ENCODE measurements around the gene LGALS9C. TPM values are rescaled to one million over a fixed set of nuclear protein-coding genes. Genes with fewer than 3 reads are reported as not detected.
A peak's percentile ranks its signal among the peaks of the same experiment; 100 is the strongest.
"Not testable (repeated sequence)": the region's sequence is repeated elsewhere in the genome, so short reads cannot be mapped to it uniquely, and the experiment has no call there.

The LGALS9C gene
- polyA plus RNA-seq (2011; rRNA removed): 0.15 TPM in 1 of 2 replicates, not detected in the other
- not detected in 2 replicates for polyA minus RNA-seq (2011; rRNA and poly(A)+ RNA removed)

- DNase-seq (ENCODE audit: low read depth); CTCF ChIA-PET: not testable (repeated sequence)
Observed at GRCh38 chr17:18476508-18477308, at the start of gene LGALS9C. Gene LGALS9C, plus strand, starts transcription at chr17:18476789. Its CDS starts 66 bp downstream, at chr17:18476855.

GRCh38 chr17:18432206-18432605 lies 44.4 kb upstream of the LGALS9C start:
- CTCF ChIA-PET; DNase-seq (ENCODE audit: low read depth); H3K27me3 ChIP-seq (ENCODE audit: control insufficient read depth, insufficient read depth, low read length); POLR2A ChIA-PET; H3K36me3 ChIP-seq (ENCODE audit: control insufficient read depth, insufficient read depth, low read length); H3K4me3 ChIP-seq (ENCODE audit: low read depth, low read length): not testable (repeated sequence)

More at GRCh38 chr17:18476508-18477308, at the start of gene LGALS9C:
- H3K27me3 ChIP-seq (ENCODE audit: control insufficient read depth, insufficient read depth, low read length); H3K36me3 ChIP-seq (ENCODE audit: control insufficient read depth, insufficient read depth, low read length); POLR2A ChIA-PET; H3K4me3 ChIP-seq (ENCODE audit: low read depth, low read length): not testable (repeated sequence)

GRCh38 chr17:18439465-18439870 lies 37.1 kb upstream of the LGALS9C start:
- H3K27me3 ChIP-seq (ENCODE audit: control insufficient read depth, insufficient read depth, low read length); H3K36me3 ChIP-seq (ENCODE audit: control insufficient read depth, insufficient read depth, low read length); CTCF ChIA-PET; H3K4me3 ChIP-seq (ENCODE audit: low read depth, low read length); POLR2A ChIA-PET; DNase-seq (ENCODE audit: low read depth): not testable (repeated sequence)

- POLR2A ChIA-PET; DNase-seq (ENCODE audit: low read depth); H3K36me3 ChIP-seq (ENCODE audit: control insufficient read depth, insufficient read depth, low read length); H3K27me3 ChIP-seq (ENCODE audit: control insufficient read depth, insufficient read depth, low read length); CTCF ChIA-PET; H3K4me3 ChIP-seq (ENCODE audit: low read depth, low read length): not testable (repeated sequence)
- peak; percentile 24; the same call in 1 of the 2 replicates for TF ChIP-seq CTCF (IDR thresholded peaks at IDR 0.05; ENCODE audit: insufficient read depth, low read depth, low read length)
Observed at GRCh38 chr17:18442093-18442492, 34.5 kb upstream of the LGALS9C start.

- POLR2A ChIA-PET; DNase-seq (ENCODE audit: low read depth); H3K27me3 ChIP-seq (ENCODE audit: control insufficient read depth, insufficient read depth, low read length); H3K36me3 ChIP-seq (ENCODE audit: control insufficient read depth, insufficient read depth, low read length); H3K4me3 ChIP-seq (ENCODE audit: low read depth, low read length); CTCF ChIA-PET: not testable (repeated sequence)
Observed at GRCh38 chr17:18442532-18442931, 34.1 kb upstream of the LGALS9C start.

GRCh38 chr17:18447476-18448205 lies 28.9 kb upstream of the LGALS9C start:
- POLR2A ChIA-PET; H3K4me3 ChIP-seq (ENCODE audit: low read depth, low read length); H3K36me3 ChIP-seq (ENCODE audit: control insufficient read depth, insufficient read depth, low read length); H3K27me3 ChIP-seq (ENCODE audit: control insufficient read depth, insufficient read depth, low read length); DNase-seq (ENCODE audit: low read depth); CTCF ChIA-PET: not testable (repeated sequence)

GRCh38 chr17:18448311-18448710 lies 28.3 kb upstream of the LGALS9C start:
- CTCF ChIA-PET; H3K4me3 ChIP-seq (ENCODE audit: low read depth, low read length); POLR2A ChIA-PET; H3K36me3 ChIP-seq (ENCODE audit: control insufficient read depth, insufficient read depth, low read length); H3K27me3 ChIP-seq (ENCODE audit: control insufficient read depth, insufficient read depth, low read length); DNase-seq (ENCODE audit: low read depth): not testable (repeated sequence)

- CTCF ChIA-PET: not testable (repeated sequence)
Observed at GRCh38 chr17:18449833-18450232, 26.8 kb upstream of the LGALS9C start.

GRCh38 chr17:18450998-18451397 lies 25.6 kb upstream of the LGALS9C start:
- DNase-seq (ENCODE audit: low read depth); CTCF ChIA-PET; POLR2A ChIA-PET: not testable (repeated sequence)

More at GRCh38 chr17:18449833-18450232, 26.8 kb upstream of the LGALS9C start:
- DNase-seq (ENCODE audit: low read depth); H3K4me3 ChIP-seq (ENCODE audit: low read depth, low read length); H3K36me3 ChIP-seq (ENCODE audit: control insufficient read depth, insufficient read depth, low read length); POLR2A ChIA-PET; H3K27me3 ChIP-seq (ENCODE audit: control insufficient read depth, insufficient read depth, low read length): not testable (repeated sequence)

GRCh38 chr17:18451969-18452368 lies 24.6 kb upstream of the LGALS9C start:
- CTCF ChIA-PET; H3K27me3 ChIP-seq (ENCODE audit: control insufficient read depth, insufficient read depth, low read length); DNase-seq (ENCODE audit: low read depth): not testable (repeated sequence)

More at GRCh38 chr17:18450998-18451397, 25.6 kb upstream of the LGALS9C start:
- not testable (repeated sequence) for H3K27me3 ChIP-seq (ENCODE audit: control insufficient read depth, insufficient read depth, low read length); H3K4me3 ChIP-seq (ENCODE audit: low read depth, low read length); H3K36me3 ChIP-seq (ENCODE audit: control insufficient read depth, insufficient read depth, low read length)

GRCh38 chr17:18459035-18459434 lies 17.6 kb upstream of the LGALS9C start:
- H3K36me3 ChIP-seq (ENCODE audit: control insufficient read depth, insufficient read depth, low read length); H3K4me3 ChIP-seq (ENCODE audit: low read depth, low read length); H3K27me3 ChIP-seq (ENCODE audit: control insufficient read depth, insufficient read depth, low read length); CTCF ChIA-PET; POLR2A ChIA-PET: not testable (repeated sequence)
- peak; percentile 39 for DNase-seq (ENCODE audit: low read depth)

More at GRCh38 chr17:18451969-18452368, 24.6 kb upstream of the LGALS9C start:
- H3K4me3 ChIP-seq (ENCODE audit: low read depth, low read length); H3K36me3 ChIP-seq (ENCODE audit: control insufficient read depth, insufficient read depth, low read length); POLR2A ChIA-PET: not testable (repeated sequence)

Measured in BJ (cell line).